Measurements from ENCODE around the gene PMF1.
A peak's percentile ranks its signal among the peaks of the same experiment; 100 is the strongest.

PMF1 gene

GRCh38 chr1:156276532-156276931 lies 63.7 kb downstream of the PMF1 start:
- DNase-seq, result no peak

GRCh38 chr1:156276966-156277381 lies 64.2 kb downstream of the PMF1 start:
- no peak for DNase-seq

- no peak for DNase-seq
Measured at GRCh38 chr1:156279837-156280236, 67.0 kb downstream of the PMF1 start.

GRCh38 chr1:156281281-156281680 lies 68.5 kb downstream of the PMF1 start:
- peak; percentile 46 for DNase-seq

DNA sequence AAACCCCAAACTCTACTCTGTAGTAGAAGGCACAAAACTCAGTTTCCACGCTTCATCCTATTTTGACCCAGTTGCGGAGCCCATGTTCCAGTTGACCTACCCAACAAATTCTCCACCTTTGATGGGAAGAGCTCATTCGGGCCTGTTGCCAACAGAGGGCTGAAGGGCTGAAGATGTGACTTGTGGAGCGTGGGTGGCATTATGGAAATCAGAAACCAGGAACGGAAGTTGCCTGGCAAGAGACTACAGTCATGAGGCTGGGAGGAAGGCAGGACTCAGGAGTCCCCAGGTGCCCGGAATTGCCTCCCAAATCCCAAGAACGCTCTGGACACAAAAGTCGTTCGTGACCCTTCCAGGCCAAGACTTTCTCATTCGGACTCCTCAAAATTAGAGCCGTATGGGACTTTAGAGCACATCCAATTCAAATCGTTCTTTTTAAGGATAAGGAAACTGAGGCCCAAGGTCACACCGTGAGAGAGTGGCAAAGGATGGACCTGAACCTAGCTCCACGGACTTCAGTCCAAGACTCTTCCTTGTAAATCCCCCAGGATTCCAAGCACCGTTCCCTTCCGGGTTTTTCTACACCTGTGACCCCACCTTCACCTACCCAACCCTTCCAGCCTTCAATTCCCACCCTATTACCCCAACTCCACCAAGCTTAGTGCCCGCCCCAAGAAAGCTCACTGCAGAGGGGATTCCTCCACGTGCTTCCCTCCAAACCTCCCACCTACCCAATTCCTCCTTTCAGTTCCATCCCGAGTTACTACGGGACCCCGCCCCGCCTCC lies 69.1 kb downstream of the PMF1 start:
- DNase-seq, result no peak

GRCh38 chr1:156282479-156283222 lies 69.8 kb downstream of the PMF1 start, which contains the start of gene SMG5:
TSS of gene SMG5 (minus strand) at chr1:156282825. CDS start at chr1:156282680, 145 bp downstream.
- peak; percentile 95 for DNase-seq

DNA sequence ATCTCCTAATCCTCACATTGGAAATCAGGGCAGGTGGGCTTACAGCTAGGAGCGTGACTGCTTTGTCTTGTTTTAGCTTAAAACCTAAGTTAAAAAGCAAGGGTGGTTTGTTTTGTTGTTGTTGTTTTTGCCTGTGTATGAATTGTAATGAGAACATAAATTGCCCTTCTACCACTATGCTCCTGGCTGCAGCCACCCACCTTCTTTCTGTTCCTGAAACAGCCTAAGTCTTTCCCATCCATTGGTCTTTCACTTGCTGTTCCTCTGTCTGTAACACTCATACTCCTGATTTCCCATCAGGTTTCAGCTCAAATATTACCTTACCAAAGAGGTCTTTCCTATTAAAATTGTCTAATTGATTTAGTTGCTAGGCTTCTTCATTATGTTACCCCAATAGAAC lies 70.7 kb downstream of the PMF1 start:
- no peak for DNase-seq

- DNase-seq, result no peak
Measured at GRCh38 chr1:156284112-156284511, 71.3 kb downstream of the PMF1 start, which contains the start of gene TMEM79. TSS of gene TMEM79 (plus strand) at chr1:156284325. CDS start at chr1:156285227, 902 bp downstream.

- no peak for DNase-seq
Measured at GRCh38 chr1:156284757-156285156, 72.0 kb downstream of the PMF1 start.

GRCh38 chr1:156285437-156285836 lies 72.6 kb downstream of the PMF1 start:
- DNase-seq, result no peak

DNA sequence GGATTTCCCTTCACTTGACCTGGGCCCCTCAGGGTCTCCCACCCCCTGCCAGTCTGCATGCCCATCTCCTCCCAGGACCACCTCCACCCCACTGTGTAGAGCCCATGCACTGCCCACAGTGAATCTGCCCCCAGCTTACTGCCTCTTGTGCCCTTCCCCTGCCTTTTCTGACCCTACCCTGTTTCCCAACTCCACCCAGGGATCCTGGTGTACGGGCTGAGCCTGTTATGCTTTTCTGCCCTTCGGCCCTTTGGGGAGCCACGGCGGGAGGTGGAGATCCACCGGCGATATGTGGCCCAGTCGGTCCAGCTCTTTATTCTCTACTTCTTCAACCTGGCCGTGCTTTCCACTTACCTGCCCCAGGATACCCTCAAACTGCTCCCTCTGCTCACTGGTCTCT lies 73.3 kb downstream of the PMF1 start:
- no peak for DNase-seq

Data from activated CD8-positive, alpha-beta memory T cell treated with anti-CD3 and anti-CD28 coated beads, Interleukin-2, amount 50 U/mL, for 4 hours (primary cell).